Hematopoietic multipotent progenitor cell treated with erythropoietin and hydrocortisone succinate and interleukin-3 and kit ligand, for 6 days (in vitro differentiated cells): ENCODE data around the gene LAMC3.
"Not testable (repeated sequence)": the region's sequence is repeated elsewhere in the genome, so short reads cannot be mapped to it uniquely, and the experiment has no call there.

Source experiments
- DNase-seq: peaks from one replicate; pipeline ENCODE4 v3.0.0-alpha.2; 2015

LAMC3 gene

GRCh38 chr9:130993303-130994030, 15.5 kb upstream of the LAMC3 start:
- DNase-seq = no peak

GRCh38 chr9:130994135-130995085, 14.6 kb upstream of the LAMC3 start:
- no peak for DNase-seq

- peak; percentile 71 for DNase-seq
Measured at GRCh38 chr9:130995086-130996011, 13.6 kb upstream of the LAMC3 start.

GRCh38 chr9:130996205-130996604, 12.8 kb upstream of the LAMC3 start:
- no peak for DNase-seq

GRCh38 chr9:130996676-130997394, 12.1 kb upstream of the LAMC3 start:
- no peak for DNase-seq

GRCh38 chr9:130997395-130997684, 11.6 kb upstream of the LAMC3 start:
- DNase-seq = no peak

- DNase-seq = peak; percentile 83
Measured at GRCh38 chr9:130997925-130998596, 10.9 kb upstream of the LAMC3 start.

- DNase-seq = no peak
Measured at GRCh38 chr9:130998597-130999244, 10.3 kb upstream of the LAMC3 start.

GRCh38 chr9:130999245-130999623, 9.7 kb upstream of the LAMC3 start:
- no peak for DNase-seq

- not testable (repeated sequence) for DNase-seq
Measured at GRCh38 chr9:131000526-131000925, 8.4 kb upstream of the LAMC3 start.

- DNase-seq = no peak
Measured at GRCh38 chr9:131001021-131001420, 8.0 kb upstream of the LAMC3 start.

- DNase-seq = no peak
Measured at GRCh38 chr9:131001990-131002389, 7.0 kb upstream of the LAMC3 start.

- DNase-seq = no peak
Measured at GRCh38 chr9:131006601-131007000, 2.4 kb upstream of the LAMC3 start.

- DNase-seq = no peak
Measured at GRCh38 chr9:131008086-131008485, 888 bp upstream of the LAMC3 start.

- DNase-seq = peak; percentile 23
Measured at GRCh38 chr9:131008563-131008908, 438 bp upstream of the LAMC3 start.

GRCh38 chr9:131010482-131011273, 1.7 kb downstream of the LAMC3 start:
- DNase-seq = no peak

- DNase-seq = no peak
Measured at GRCh38 chr9:131011274-131012022, 2.5 kb downstream of the LAMC3 start.

- DNase-seq = no peak
Measured at GRCh38 chr9:131012023-131012334, 3.0 kb downstream of the LAMC3 start.

GRCh38 chr9:131012396-131012917, 3.5 kb downstream of the LAMC3 start:
- no peak for DNase-seq
